Measurements from ENCODE around the gene SLC44A1. TPM values are rescaled to one million over a fixed set of nuclear protein-coding genes. Genes with fewer than 3 reads are reported as not detected.

Gene SLC44A1
- total and polyA plus RNA-seq, 12 donors: 6.1 to 29.0 (median 17.8) TPM

DNA sequence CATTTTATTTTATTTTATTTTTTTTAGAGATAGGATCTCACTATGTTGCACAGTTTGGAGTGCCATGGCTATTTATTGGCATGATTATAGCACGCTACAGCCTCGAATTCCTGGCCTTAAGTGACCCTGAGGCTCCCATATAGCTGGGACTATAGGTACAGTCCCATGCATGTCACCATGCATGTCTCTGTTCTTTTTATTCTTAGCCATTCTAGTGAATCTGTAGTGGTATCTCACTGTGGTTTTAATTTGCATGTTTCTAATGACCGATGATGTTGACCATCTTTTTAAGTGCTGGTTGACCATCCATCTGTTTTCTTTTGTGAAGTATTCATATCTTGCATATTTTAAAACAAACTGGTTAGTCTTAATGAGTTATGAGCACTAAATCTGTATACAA, 76.1 kb downstream of the SLC44A1 start:
- Histone ChIP-seq H3K36me3 (peaks cover 0 to 15% (median 0%) of the 10 kb centered on the region in 9 donors), H3K27ac (no peak overlapping the region), H3K9me3 (no peaks in the 10 kb centered on the region), H3K27me3 (no peaks in the 10 kb centered on the region), H3K4me1 (no peaks in the 10 kb centered on the region), H3K4me3 (no peak overlapping the region)
- 91 to 95% methylated on average over 3 of the region's 3 CpGs for WGBS, 2 donors
- intact Hi-C loops (cut with DNase I): no loop called here
- DNase-seq (no peak), ATAC-seq (no peak)
- TF ChIP-seq, protein P1, sequence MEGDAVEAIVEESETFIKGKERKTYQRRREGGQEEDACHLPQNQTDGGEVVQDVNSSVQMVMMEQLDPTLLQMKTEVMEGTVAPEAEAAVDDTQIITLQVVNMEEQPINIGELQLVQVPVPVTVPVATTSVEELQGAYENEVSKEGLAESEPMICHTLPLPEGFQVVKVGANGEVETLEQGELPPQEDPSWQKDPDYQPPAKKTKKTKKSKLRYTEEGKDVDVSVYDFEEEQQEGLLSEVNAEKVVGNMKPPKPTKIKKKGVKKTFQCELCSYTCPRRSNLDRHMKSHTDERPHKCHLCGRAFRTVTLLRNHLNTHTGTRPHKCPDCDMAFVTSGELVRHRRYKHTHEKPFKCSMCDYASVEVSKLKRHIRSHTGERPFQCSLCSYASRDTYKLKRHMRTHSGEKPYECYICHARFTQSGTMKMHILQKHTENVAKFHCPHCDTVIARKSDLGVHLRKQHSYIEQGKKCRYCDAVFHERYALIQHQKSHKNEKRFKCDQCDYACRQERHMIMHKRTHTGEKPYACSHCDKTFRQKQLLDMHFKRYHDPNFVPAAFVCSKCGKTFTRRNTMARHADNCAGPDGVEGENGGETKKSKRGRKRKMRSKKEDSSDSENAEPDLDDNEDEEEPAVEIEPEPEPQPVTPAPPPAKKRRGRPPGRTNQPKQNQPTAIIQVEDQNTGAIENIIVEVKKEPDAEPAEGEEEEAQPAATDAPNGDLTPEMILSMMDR (IDR thresholded peaks at IDR 0.05): no peak

DNA sequence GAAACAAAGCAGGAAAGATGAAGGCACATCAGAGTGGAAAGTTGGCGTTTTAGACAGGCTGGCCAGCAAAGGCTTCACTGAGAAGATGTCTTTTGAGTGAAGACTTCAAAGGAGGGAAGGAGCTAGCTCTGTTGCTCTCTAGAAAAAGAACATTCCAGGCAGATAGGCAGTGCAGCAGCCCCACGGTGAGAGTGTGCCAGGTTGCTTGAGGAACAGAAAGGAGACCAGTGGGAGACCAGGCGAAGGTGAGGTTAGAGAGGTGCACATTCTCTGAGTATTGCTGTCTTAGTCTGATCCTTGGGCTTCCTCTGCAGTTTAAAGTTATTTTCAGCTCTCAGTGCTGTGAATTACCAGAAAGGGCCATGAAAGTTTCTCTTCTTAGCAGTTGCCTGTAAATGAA, 83.8 kb downstream of the SLC44A1 start:
- H3K36me3 ChIP-seq: no peaks in the 10 kb centered on the region
- ATAC-seq (no peak), DNase-seq (no peak)
- no peak overlapping the region for H3K4me3 ChIP-seq
- H3K27ac ChIP-seq: no peak overlapping the region
- WGBS, 2 donors: 77 to 82% methylated on average over 3 of the region's 3 CpGs
- H3K9me3 ChIP-seq: no peaks in the 10 kb centered on the region
- H3K27me3 ChIP-seq: no peaks in the 10 kb centered on the region
- TF ChIP-seq, protein P1 (IDR thresholded peaks at IDR 0.05): no peak
- intact Hi-C loops (cut with DNase I): no loop called here
- H3K4me1 ChIP-seq: peaks cover 0 to 20% (median 6%) of the 10 kb centered on the region in 9 donors

DNA sequence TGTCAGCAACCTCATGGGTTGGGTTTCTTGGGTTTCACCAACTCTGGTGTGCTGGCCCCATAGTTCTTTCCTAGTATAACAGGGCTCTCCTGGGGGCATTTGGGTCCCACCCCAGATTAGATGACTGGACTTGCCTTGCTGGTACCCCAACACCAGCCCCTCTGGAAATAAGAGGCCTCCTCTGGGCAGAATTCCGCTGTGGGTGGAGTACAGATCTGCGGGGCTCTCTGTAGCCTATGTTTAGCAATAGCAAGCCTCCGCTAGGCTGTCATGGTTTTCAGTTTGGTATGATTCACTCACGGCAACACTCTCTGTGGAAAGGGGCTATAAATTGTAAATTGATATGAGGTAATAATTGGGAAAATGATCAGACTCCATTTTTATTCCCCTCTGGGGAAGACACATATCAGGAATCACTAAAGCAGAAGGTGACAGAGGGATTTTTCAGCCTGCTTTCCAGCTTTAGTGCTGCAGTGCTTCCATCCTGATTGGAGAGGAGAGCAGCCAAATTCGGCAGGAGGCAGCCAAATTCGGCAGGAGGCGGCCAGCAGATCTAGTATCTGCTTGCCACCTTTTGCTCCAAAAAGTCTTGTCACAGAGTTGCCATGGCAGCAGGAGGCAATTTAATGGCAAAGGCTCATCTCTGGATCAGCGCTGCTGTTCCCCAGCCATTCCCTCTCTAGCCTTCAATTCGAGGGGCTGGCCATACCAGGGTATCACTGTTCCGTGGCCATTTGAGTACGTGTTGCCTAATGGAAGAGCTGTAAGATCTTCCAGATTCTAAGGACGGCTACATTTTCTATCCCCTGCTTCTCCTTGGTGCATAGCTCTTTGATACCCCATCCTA, 84.6 kb downstream of the SLC44A1 start:
- no peak for ATAC-seq
- H3K4me1 ChIP-seq: peaks cover 0 to 20% (median 6%) of the 10 kb centered on the region in 9 donors
- TF ChIP-seq, protein P1 (IDR thresholded peaks at IDR 0.05): no peak
- WGBS, 2 donors: 89% methylated on average over 12 of the region's 12 CpGs
- H3K27ac ChIP-seq: peak overlapping the region in 1 of 10 donors; percentile 18
- no peaks in the 10 kb centered on the region for H3K27me3 ChIP-seq
- intact Hi-C loops (cut with DNase I): no loop called here
- no peaks in the 10 kb centered on the region for H3K9me3 ChIP-seq
- H3K4me3 ChIP-seq: no peak overlapping the region
- peak in 1 of 2 donors; percentile 4 for DNase-seq
- no peaks in the 10 kb centered on the region for H3K36me3 ChIP-seq

DNA sequence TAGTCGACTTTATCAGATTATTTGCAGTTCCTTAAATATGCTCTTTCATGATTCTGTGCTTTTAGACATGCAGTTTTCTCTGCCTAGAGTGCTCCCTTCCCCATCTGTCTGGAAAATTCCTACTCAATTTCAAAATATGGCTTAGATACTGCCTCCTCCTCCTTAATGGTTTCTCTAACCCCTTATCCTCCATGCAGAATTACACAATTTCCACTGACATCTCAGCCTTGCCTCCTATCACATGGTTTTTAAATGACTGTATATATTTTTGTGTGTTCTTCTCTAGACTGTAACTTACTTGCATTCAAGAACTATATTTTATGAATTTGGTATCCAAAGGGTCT, 85.2 kb downstream of the SLC44A1 start:
- DNase-seq: no peak
- no peaks in the 10 kb centered on the region for H3K27me3 ChIP-seq
- intact Hi-C loops (cut with DNase I): no loop called here
- no peaks in the 10 kb centered on the region for H3K36me3 ChIP-seq
- WGBS, 2 donors: 82 to 90% methylated on average over 1 of the region's 1 CpG
- peak overlapping the region in 1 of 10 donors; percentile 18 for H3K27ac ChIP-seq
- peaks cover 0 to 20% (median 6%) of the 10 kb centered on the region in 9 donors for H3K4me1 ChIP-seq
- TF ChIP-seq, protein P1 (IDR thresholded peaks at IDR 0.05): no peak
- H3K9me3 ChIP-seq: no peaks in the 10 kb centered on the region
- H3K4me3 ChIP-seq: no peak overlapping the region
- no peak for ATAC-seq
